ENCODE measurements around the gene SBNO1.
"Not testable (repeated sequence)": the region's sequence is repeated elsewhere in the genome, so short reads cannot be mapped to it uniquely, and the experiment has no call there.

Gene SBNO1

DNA sequence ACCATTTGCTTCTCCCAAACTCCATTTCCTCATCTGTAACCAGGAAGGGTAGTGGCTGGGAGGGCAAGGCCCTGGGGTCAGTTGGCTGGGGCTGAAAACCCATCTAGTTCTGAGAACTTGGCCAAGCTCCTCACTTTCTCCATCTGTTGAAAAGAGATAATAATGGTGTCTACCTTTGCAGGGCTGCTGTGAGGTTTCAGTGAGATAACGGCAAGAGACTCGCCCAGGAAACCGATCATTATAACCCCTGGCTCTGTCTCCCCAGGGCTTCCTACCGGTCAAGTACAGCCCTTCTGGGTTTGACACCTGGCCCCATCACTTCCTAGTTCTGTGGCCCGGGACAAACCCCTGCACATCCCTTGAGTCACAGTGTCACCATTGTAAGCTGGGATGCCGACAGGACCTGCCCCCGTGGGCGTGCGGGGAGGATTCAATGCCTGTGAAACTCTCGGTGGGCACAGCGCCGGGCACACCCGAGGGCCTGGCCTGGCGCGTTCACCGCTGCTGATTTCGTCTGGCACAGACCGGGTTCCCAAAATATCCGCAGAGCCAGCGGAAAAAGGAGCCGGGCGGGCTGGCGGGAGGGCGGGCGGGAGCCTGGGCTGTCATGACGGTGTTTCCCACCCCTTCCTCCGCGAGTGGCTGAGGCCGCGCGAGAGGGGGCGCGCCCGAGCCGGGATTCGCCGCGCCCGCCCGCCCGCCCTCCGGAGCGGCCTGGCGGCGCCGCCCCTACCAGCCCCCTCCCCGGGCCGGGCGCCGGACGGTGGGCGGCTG is 23.7 kb upstream of the SBNO1 start:
- peak; percentile 35 for DNase-seq

DNA sequence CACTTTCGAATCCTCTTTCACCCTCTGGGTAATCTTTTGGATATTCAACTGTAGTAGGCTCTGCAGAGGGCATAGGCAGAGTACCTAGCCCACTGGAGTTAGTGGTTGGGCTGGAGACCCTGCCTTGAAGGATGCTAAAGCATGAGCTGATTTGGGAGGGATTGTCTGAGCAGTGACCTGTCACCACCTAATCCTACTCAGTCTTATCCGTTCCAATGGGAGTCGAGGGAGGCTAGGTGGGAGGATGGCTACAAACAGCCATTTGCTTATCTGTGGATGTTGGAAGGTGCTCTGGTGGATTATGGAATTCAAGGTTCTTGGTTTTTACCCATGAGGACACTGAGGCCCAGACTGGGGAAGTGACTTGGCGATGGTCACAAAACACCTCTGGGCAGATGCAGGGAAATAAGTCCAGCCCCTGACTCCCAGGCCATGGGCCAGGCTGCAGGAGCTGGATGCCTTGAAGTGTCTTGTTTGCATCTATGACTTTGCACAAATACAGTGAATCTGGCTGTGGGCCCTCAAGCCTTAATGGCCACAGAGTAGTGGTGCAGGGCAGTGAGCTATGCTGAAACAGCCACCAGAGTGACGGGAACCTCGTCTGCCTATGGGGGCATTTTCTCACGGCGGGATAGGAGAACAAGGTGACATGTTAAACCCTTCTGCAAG is 23.0 kb upstream of the SBNO1 start:
- DNase-seq: no peak

DNA sequence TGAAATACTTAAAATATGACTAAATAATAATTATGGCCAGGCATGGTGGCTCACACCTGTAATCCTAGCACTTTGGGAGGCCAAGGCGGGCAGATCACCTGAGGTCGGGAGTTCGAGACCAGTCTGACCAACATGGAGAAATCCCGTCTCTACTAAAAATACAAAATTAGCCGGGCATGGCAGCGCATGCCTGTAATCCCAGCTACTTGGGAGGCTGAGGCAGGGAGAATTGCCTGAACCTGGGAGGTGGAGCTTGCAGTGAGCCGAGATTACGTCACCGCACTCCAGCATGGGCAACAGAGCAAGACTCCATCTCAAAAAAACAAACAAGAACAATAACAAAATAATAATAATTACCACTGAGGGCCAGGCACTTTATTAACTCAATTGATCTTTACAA is 20.9 kb upstream of the SBNO1 start:
- DNase-seq: not testable (repeated sequence)

DNA sequence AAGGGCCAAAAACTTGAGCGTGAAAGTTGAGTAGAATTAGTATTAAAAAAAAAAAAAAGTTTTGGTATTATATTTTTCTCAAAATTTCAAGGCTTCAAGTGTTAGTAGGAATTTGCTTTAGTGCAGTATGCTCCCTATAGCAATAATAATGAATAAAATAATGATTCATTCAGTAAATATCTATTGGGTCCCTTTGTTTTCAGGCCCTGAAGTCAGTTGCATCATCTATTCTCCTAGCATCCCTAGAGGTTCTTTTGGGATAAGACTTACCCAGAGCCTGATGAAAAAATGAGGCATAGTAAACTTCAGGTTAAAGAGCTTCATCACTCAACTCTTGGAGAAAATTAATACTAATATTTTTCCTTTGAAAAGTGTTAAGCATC is 20.3 kb upstream of the SBNO1 start:
- no peak for DNase-seq

DNA sequence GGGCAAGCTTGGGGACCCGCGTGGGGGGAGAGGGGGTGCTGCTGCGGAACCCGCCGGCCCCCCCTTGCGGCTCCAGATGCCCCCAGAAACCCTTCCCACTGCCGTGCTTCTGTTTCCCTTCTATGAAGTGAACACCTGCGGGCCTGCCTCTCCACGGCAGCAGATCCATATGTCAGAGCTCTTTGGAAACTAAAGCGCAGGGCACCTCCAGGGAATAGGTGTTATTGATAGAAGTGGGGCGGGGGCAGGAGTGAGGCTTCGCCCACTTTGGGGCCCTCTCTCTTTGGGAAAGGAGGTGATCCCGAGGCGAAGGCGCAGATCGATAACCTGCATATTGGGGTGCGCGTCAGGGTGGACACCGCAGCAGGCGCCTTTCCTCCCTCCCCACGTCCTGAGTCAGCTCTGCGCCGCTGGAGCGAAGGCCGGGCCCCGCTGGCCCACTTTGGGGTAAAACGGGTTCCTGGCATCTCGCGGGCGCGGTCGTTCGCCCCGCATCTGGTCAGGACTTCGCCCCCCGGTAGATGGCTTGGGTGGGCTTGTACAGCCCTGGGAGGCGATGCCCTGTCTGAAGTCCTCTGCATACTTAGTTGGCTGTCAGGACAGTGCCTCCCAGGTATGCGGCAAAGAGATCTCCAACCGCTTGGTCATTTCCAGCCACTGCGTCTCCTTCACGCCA is 19.8 kb upstream of the SBNO1 start:
- DNase-seq: no peak

DNA sequence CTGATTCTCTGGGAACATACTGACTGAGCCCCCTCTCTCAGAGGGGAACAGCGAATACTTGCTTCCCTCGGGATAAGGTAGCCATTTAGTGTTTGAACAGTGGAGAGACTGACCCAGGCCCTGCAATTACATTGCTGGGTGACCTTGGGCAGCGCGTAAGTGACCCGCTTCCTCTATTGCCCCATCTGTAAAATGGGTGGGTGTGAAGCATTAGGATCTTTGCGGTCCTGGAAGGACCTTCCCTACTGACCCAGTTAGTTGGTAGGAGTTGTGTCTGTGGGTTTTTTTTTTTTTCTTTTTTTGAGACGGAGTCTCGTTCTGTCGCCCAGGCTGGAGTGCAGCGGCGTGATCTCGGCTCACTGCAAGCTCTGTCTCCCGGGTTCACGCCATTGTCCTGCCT is 18.0 kb upstream of the SBNO1 start:
- DNase-seq: no peak

DNA sequence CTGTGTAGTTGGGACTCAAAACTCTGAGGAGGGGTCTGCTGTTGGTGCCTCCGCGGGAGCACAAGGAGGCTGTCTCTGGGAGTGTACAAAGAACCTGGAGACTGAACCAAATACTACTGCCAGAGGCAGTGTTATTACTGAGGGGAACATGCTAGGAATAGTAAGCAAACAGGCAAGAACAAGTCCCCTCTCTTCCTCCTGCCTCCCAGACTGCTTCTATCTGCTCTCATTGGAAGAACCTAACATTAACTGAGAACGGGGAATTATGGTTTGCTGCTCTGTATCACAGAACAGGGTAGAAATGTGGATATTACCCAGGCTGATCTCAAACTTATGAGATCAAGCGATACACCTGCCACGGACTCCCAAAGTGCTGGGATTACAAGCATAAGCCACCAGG is 14.7 kb upstream of the SBNO1 start:
- DNase-seq: no peak

DNA sequence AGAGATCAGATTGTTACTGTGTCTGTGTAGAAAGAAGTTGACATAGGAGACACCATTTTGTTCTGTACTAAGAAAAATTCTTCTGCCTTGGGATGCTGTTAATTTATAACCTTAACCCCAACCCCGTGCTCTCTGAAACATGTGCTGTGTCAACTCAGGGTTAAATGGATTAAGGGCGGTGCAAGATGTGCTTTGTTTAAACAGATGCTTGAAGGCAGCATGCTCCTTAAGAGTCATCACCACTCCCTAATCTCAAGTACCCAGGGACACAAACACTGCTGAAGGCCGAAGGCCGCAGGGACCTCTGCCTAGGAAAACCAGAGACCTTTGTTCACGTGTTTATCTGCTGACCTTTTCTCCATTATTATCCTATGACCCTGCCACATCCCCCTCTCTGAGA is 7.8 kb upstream of the SBNO1 start:
- not testable (repeated sequence) for DNase-seq

DNA sequence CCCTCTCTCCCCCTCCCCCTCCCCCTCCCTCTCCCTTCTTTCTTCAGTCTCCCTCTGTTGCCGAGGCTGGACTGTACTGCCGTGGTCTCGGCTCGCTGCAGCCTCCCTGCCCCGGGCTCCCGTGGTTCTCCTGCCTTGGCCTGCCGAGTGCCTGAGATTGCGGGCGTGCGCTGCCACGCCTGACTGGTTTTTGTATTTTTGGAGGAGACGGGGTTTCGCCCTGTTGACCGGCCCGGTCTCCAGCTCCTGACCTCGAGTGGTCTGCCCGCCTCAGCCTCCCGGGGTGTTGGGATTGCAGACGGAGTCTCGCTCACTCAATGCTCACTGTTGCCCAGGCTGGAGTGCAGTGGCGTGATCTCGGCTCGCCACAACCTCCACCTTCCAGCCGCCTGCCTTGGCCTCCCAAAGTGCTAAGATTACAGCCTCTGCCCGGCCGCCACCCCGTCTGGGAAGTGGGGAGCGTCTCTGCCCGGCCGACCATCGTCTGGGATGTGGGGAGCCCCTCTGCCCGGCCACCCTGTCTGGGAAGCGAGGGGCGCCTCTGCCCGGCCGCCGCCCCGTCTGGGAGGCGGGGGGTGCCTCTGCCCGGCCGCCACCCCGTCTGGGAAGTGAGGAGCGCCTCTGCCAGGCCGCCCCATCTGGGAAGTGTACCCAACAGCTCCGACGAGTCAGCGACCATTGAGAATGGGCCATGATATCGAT is 7.2 kb upstream of the SBNO1 start:
- DNase-seq: not testable (repeated sequence)

DNA sequence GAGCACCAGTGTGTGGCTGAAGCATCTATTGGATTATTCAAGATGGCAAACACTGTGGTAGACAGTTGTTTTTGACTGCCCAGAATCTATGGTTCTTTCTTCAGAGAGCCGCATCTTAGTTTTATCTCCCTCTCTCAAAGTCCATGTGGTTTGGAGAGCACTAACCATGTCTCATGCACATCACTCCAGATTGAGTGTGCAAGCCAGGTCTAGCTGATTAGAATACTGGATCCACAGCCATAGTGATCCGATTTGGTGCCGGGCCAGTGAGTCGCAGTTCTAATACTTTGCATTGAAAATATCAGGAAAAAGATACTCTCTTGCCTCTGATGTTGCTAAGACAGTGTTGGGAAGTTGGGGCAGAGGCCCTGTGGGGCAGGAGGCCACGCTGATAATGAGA is 4.6 kb upstream of the SBNO1 start:
- DNase-seq: no peak

DNA sequence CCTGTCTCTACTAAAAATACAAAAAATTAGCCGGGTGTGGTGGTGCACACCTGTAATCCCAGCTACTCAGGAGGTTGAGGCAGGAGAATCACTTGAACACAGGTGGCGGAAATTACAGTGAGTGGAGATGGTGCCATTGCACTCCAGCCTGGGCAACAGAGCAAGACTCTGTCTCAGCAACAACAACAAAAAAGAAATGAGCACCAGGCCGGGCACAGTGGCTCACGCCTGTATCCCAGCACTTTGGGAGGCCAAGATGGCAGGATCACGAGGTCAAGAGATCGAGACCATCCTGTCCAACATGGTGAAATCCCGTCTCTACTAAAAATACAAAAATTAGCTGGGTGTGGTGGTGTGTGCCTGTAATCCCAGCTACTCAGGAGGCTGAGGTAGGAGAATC is 3.8 kb upstream of the SBNO1 start:
- not testable (repeated sequence) for DNase-seq

DNA sequence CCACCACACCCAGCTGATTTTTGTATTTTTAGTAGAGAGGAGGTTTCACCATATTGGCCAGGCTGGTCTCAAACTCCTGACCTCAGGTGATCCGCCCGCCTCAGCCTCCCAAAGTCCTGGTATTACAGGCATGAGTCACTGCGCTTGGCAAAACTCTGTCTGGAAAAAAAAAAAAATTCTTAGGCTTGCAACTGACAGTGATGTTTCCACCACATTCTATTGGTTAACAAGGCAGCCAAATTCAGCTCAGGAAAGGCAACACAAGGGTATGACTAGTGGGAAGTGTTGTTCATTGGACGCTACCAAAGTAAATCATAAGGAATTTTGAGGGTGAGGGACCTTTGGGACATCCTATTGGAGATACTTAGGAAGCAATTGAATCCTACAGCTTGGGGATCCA is 2.9 kb upstream of the SBNO1 start:
- DNase-seq: no peak

DNA sequence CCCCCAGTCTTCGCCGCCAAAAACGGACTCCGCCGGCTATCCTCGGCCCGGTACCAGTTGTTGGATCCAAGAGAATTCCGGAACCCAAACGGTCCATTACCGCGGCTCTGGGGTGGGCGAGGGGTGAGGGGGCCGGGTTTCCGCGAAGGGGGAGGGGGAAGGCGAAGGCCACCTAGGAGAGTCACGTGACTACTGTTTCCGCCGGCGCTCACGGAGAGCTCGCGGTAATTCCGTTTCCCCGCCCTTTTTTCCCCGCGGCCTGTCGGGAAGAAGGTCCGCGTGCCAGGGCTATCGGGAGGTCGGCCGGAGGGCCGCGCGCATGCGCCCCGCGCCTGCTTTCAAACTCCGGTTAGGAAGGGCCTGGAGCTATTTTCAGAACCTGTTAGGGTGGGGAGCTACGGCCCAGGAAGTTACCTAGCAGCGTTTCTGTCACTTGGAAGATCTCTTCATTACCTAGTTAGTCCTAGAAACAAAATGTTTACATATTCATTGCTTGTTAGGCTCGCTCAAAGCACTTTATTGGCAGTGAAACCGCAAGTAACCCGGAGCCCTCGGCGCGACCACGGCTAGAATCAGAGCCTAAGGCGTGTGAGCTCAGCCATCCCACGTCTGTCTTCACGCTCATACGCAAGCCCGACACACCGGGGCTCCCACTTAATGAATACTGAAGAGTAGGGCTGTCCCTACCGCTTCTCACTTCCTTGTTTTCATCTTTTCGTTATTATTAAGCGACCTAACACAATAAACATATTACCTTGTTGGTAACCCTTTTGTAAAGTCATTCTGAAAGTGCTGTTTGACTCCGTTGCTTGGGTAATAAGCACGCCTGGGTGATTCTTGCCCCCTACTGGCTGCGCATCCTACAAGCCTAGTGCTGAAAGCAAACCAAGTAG is 624 bp upstream of the SBNO1 start:
- DNase-seq: peak; percentile 95

DNA sequence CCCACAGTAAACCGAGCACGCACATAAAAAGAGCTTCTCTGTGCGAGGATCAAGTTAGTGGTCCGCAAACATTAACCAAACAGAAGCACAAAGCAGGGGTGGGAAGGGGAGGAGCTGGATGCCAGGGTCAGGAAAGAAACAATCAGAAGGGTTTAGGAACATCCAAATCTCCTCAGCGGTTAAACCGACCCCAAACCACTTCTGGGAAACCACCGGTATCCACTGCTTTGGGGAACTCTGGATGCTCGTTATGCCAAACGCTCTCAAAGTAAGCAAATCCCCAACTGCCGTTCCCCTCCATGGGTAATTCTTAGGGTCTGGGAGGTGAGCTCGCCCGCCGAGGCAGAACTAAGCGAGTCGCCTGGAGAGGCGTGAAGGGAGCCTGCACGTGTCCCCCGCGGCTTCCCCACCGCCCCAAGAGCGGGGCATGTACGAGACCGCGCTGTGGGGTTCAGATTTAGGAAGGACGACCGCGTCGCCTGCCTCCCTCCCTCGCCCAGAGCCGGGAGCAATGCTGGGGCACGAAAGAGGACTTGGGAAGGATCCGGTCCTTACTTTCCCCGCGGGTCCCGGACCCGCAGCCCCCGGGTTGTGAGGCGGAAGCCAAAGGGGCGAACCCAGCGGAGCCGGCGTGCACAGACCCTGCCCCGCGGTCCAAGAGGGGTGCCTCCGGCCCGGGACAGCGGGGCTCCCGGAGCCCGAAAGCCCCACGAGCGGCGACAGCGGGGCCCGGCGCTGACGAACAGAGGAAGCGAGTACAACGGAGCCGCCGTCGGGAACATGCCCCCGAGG is 711 bp downstream of the SBNO1 start:
- no peak for DNase-seq

DNA sequence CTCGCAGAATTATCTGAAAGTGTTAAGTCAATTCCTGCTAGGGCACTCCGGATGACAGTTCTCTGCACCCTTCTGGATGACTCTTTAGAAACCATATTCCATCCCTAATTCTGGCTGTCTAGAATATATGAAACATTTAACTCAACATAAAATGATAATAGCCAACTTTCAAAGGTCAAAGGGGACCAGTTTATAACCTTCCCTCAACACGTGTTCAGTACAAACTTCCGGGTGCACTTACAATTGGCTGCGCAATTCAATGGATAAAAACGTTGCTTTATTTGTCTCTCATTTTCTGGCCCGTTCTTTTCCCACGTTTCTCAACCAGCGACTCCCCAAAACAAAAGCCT is 1.3 kb downstream of the SBNO1 start:
- no peak for DNase-seq

DNA sequence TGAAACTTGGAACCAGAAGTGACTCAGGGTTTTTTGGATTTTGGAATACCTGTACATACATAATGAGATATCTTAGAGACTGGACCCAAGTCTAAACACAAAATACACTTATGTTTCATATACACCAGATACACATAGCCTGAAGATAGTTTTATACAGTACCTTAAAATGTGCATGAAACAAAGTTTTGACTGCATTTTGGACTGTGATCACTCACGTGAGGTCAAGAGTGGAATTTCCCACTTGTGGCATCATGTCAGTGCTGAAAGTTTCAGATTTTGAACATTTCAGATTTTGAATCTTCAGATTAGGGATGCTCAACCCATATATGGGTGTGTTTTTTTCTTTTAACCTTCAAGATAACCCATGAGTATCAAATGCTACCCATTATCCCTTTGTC is 6.6 kb downstream of the SBNO1 start:
- no peak for DNase-seq

DNA sequence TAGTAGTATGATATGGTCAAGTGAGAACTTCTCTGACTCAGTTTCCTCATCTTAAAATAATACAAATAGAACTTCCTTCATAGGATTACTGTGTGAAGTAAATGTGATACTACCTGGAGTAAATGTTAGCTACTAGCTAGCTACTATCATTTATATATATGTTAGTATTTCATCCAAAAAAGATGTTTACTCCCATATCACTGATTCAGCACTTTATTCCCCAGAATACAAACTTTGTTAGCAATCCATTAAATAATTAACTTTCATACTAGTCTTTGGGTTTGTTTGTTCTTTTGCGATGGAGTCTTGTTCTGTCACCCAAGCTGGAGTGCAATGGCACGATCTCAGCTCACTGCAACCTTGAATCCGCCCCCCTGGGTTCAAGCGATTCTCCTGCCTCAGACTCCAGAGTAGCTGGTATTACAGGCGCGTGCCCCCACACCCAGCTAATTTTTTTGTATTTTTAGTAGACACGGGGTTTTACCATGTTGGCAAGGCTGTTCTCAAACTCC is 8.4 kb downstream of the SBNO1 start:
- no peak for DNase-seq

DNA sequence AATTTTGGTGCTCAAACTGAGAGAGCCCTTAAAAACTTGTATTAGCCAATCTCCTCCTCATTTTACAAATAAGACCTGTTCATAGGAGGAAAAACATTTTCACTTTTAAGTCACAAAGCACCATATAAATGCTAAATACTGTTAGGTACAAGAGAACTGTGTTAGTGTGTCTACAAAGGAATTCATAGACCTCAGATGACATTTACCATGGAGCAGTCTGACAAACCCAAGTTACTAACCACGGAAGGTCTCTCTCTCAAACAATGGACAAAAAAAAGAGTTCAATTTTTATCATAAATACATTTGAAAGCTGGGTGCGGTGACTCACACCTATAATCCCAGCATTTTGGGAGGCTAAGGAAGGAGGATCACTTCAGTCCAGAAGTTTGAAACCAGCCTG is 10.0 kb downstream of the SBNO1 start:
- no peak for DNase-seq

DNA sequence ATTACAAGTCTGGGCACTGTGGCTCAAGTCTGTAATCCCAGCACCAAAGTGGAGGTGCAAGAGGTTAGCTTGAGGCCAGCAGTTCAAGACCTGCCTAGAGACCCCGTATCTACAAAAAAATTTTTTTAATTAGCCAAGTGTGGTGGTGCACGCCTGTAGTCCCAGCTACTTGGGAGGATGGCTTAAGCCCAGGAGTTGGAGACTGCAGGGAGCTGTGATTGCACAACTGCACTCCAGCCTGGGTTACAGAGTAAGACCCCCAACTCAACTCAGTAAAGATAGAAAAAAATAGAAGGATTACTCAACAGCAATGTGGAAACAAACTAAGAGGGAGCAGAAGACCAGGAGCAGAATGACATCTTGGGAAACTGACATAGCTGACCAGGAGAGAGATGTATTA is 13.3 kb downstream of the SBNO1 start:
- DNase-seq: no peak

DNA sequence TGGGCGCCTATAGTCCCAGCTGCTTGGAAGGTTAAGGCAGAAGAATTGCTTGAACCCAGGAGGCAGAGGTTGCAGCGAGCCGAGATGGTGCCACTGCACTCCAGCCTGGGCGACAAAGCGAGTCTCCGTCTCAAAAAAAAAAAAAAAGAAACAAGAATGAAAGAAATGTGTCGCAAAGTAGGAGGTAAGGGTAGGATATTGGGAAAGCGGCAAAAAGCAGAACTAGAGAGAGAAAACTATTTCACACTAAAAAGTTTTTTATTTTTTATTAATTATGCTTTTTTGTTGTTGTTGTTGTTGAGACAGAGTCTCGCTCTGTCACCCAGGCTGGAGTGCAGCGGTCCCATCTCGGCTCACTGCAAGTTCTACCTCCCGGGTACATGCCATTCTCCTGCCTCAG is 17.7 kb downstream of the SBNO1 start:
- DNase-seq: no peak

DNA sequence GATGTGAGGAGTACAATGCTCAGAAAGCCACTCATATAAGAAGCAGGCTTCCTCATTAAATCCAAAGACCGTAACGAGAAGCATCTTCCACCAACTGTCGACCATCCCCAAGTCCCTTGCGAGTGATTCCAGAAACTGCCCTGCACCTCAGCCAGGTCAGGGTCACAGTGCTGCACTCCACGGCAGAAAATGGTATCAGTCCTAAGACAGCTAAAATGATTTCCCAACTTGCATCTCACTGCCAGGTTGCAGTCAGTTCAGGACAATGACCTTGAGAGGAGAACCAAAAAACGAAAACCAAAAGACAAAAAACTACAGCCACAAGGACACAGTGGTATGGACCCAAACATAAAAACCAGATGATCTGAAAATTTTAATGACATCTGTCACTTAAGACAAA is 20.6 kb downstream of the SBNO1 start:
- no peak for DNase-seq

DNA sequence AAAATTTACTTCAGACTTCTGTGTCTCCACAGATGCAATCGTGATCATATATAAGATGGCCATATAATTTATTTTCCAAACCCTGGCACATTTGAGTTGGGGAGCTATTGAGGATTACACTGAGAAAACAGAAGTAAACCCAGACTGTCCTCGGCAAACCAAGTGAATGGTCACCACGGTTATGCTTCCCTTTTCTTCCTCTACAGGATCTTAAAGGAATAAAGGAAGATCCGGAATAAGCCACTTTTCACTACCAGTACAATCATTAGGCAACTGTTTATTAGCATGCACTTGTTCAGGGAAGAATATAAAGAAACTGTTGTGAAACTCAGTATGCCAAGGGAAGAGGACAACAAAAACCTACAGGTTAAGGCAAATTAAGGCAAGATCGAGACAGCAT is 27.6 kb downstream of the SBNO1 start:
- DNase-seq: no peak
